K562 (cell line): Measurements from ENCODE around the gene PTPRM. TPM values are rescaled to one million over a fixed set of nuclear protein-coding genes. Genes with fewer than 3 reads are reported as not detected.

Experiments used
- ATAC-seq: fragments of 200-7000 bp; cut with Tn5 transposase; 3 replicates; pipeline ENCODE4 v1.9.1; 2020; ENCODE audit warnings: moderate library complexity
- BruUV-seq: library from RNA; stranded (reverse); fragments of 400-500 nt; replicated peaks from 2 replicates; lab custom pipeline; 2021; lab: Mats Ljungman, UMichigan
- CTCF ChIA-PET: fragments of 300-600 bp; formaldehyde crosslinking; extraction: SDS; loops from one replicate; lab custom pipeline; 2021; ENCODE audit warnings: low intra/inter-chr PET ratio; lab: Yijun Ruan, JAX
- POLR2A ChIA-PET: fragments of 300-600, 350-650 bp; sonication (Branson Sonifier 250); formaldehyde crosslinking; extraction: SDS; loops from one replicate; lab custom pipeline; 2021; ENCODE audit warnings: antibody characterized with exemption, inconsistent platforms; lab: Yijun Ruan, JAX
- DNase-seq, 4 experiments: peaks; one replicate each; pipeline versions ENCODE4 v3.0.0 to v3.0.0-alpha.2; 2011 to 2018; ENCODE audit warnings: low spot score in 3 of 4, mixed read lengths in 3 of 4; ENCODE audit errors: extremely low read depth in 1 of 4
- FAIRE-seq: peaks from 2 replicates; lab custom pipeline; 2011; peaks lifted over from hg19 to GRCh38; lab: Jason Lieb, UNC
- H2AFZ ChIP-seq: 2 replicates; pipeline ENCODE4 v1.6.0; 2011; ENCODE audit warnings: low read depth, low read length, control low read depth, inconsistent platforms
- H3K27ac ChIP-seq: fragments of 200-600 bp; 3 replicates; pipeline ENCODE4 v1.8.0; 2011; ENCODE audit warnings: low read depth, mild to moderate bottlenecking, control low read depth, inconsistent platforms, low read length, moderate library complexity, mixed read lengths; ENCODE audit errors: extremely low read depth
- H3K27me3 ChIP-seq, 2 experiments: fragments of 300-600 bp in 1 of 2; 2 replicates in 1 of 2; 3 replicates in 1 of 2; pipeline versions ENCODE4 v1.6.0 to v1.8.0; 2011; ENCODE audit warnings: inconsistent platforms in 2 of 2, low read length in 2 of 2, mild to moderate bottlenecking in 1 of 2, mixed read lengths in 1 of 2, moderate library complexity in 1 of 2; ENCODE audit not compliant: control insufficient read depth in 2 of 2, insufficient read depth in 2 of 2
- H3K36me3 ChIP-seq: fragments of 300-600 bp; 3 replicates; pipeline ENCODE4 v1.8.0; 2011; ENCODE audit warnings: mild to moderate bottlenecking, low read length, inconsistent platforms; ENCODE audit not compliant: control insufficient read depth, insufficient read depth
- H3K4me1 ChIP-seq, 2 experiments: fragments of 200-600 bp in 1 of 2; replicated peaks in 1 of 2; 2 replicates in 1 of 2; 3 replicates in 1 of 2; pipeline versions ENCODE4 v1.5.1 to v1.8.0; 2011; ENCODE audit warnings: inconsistent platforms in 2 of 2, low read length in 2 of 2, mild to moderate bottlenecking in 1 of 2, mixed read lengths in 1 of 2, moderate library complexity in 1 of 2; ENCODE audit not compliant: control insufficient read depth in 2 of 2, insufficient read depth in 2 of 2
- H3K4me2 ChIP-seq: 2 replicates; pipeline ENCODE4 v1.6.1; 2011; ENCODE audit warnings: low read length, control low read depth, inconsistent platforms, mixed read lengths; ENCODE audit not compliant: insufficient read depth
- H3K4me3 ChIP-seq: fragments of 200-600 bp; sonication (generic), shearing (Covaris generic); 2 replicates; pipeline ENCODE4 v1.5.1; 2016; ENCODE audit warnings: control low read depth, inconsistent platforms
- H3K79me2 ChIP-seq: fragments of 200-600 bp; 3 replicates; pipeline ENCODE4 v1.8.0; 2011; ENCODE audit warnings: low read length, inconsistent platforms; ENCODE audit not compliant: control insufficient read depth, insufficient read depth
- H3K9ac ChIP-seq, 2 experiments: 2 replicates each; pipeline versions ENCODE4 v1.6.0 to v1.6.1; 2011; ENCODE audit warnings: low read depth in 2 of 2, low read length in 2 of 2, control low read depth in 1 of 2, inconsistent platforms in 1 of 2, mild to moderate bottlenecking in 1 of 2, mixed read lengths in 1 of 2; ENCODE audit not compliant: insufficient read depth in 1 of 2
- H3K9me1 ChIP-seq: one replicate; pipeline ENCODE4 v1.6.0; 2011; ENCODE audit warnings: inconsistent platforms, mild to moderate bottlenecking, low read length, moderate library complexity; ENCODE audit not compliant: control insufficient read depth, insufficient read depth
- H3K9me3 ChIP-seq: replicated peaks from 2 replicates; pipeline ENCODE4 v1.5.1; 2011; ENCODE audit warnings: low read depth, low read length, inconsistent platforms; ENCODE audit not compliant: control insufficient read depth, insufficient read depth
- H4K20me1 ChIP-seq: replicated peaks from 2 replicates; pipeline ENCODE4 v1.6.1; 2011; ENCODE audit warnings: low read length, inconsistent platforms, mixed read lengths; ENCODE audit not compliant: control insufficient read depth, insufficient read depth
- HSF4 ChIP-seq: fragments of 250-450 bp; sonication (Bioruptor Pico); IDR thresholded peaks from 2 replicates; pipeline ENCODE4 v2.1.2; 2022; ENCODE audit warnings: mild to moderate bottlenecking, moderate library complexity, borderline replicate concordance
- SNAPC5 ChIP-seq: fragments of 250-450 bp; sonication (Bioruptor Pico); IDR thresholded peaks from 2 replicates; pipeline ENCODE4 v1.8.0; 2021; ENCODE audit warnings: moderate library complexity, mild to moderate bottlenecking, inconsistent platforms
- TBP ChIP-seq: optimal IDR thresholded peaks from 2 replicates; pipeline ENCODE3; 2011; ENCODE audit warnings: low read depth, low read length, improper control_type of control experiment
- TCF7L2 ChIP-seq: fragments of 150-350 bp; IDR thresholded peaks from 2 replicates; pipeline ENCODE4 v1.6.1; 2016; ENCODE audit warnings: low read depth, mild to moderate bottlenecking, low read length, moderate library complexity
- ZNF12 ChIP-seq: sonication (generic); formaldehyde crosslinking; IDR thresholded peaks from 2 replicates; pipeline ENCODE4 v1.4.0; 2020; ENCODE audit warnings: mild to moderate bottlenecking, missing genetic modification reagents
- ZNF507 ChIP-seq: conservative IDR thresholded peaks from 2 replicates; pipeline ENCODE4 v1.6.1; 2017; ENCODE audit warnings: missing genetic modification characterization, missing compliant biosample characterization
- WGBS: fragments of 100-300 bp; shearing (Covaris generic); methylation state at CpG from one replicate; pipeline ENCODE4 v1.1.6; 2016; ENCODE audit warnings: low coverage, mixed read lengths; ENCODE audit not compliant: insufficient coverage; ENCODE audit errors: missing lambda C conversion rate; 5-methylcytosine and 5-hydroxymethylcytosine counted together
- in situ Hi-C: fragments of 300-500 bp; cut with MboI; formaldehyde crosslinking; loops from 4 replicates; pipeline ENCODE4 v1.15.0; 2018; ENCODE audit warnings: inconsistent platforms, mixed read lengths
- intact Hi-C: fragments of 100-400 bp; cut with micrococcal nuclease; formaldehyde crosslinking; loops from 2 replicates; pipeline ENCODE4 v1.14.2; 2022
- polyA plus RNA-seq, 8 experiments: library from polyadenylated mRNA; depleted of rRNA in 4 of 8; stranded (reverse) in 5 of 8; unstranded in 3 of 8; fragments of >200 nt; fragmentation: Nextera tagmentation in 2 of 8; fragmentation: Illumina TruSeq in 1 of 8; extraction: Ambion mirVana in 2 of 8; extraction: Trizol in 1 of 8; gene quantifications; 2 replicates each; pipeline versions ENCODE4 v1.2.1 to v1.2.3, GENCODE V29; 2011 to 2014; ENCODE audit warnings: inconsistent platforms in 1 of 8, missing spikeins in 1 of 8
- total RNA-seq, 7 experiments: library from RNA; depleted of rRNA in 6 of 7; stranded (reverse); fragments of >200 nt in 6 of 7; fragmentation: Illumina TruSeq in 2 of 7; extraction: Trizol in 2 of 7; gene quantifications; 2 replicates each; pipeline versions ENCODE4 v1.2.1 to v1.2.3, GENCODE V29; 2011 to 2021; ENCODE audit warnings: low replicate concordance in 1 of 7
- TF ChIP-seq, protein P1 (sequence below): fragments of 450-650 bp; formaldehyde crosslinking; IDR thresholded peaks from 2 replicates; pipeline ENCODE4 v1.4.0; 2022; ENCODE audit warnings: missing genetic modification characterization

The PTPRM gene
- total and polyA plus RNA-seq, 9 of the 15 experiments (the other 6 are each of a cell fraction or from before 2014, with no cell fraction given) = 0.03 to 0.16 (median 0.08) TPM; not detected in 3

DNA sequence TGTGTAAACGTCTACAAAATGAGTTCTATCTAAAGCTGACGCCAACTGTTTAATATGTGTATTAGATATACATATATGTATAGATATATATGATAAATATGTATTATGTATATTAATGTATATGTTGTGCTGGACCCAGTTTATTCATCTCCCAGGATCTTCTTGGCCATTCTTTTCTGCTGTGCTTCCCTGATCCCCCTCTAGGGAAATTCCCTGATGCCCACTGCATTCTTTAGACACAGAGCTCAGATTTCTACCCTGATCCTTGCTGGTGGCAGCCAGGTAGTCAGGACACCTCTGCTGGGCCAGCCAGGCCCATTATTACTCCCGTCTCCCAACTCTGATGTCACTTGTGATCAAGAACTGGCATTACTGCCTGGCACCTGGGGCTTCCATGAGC is 292.0 kb downstream of the PTPRM start:
- no peak for FAIRE-seq
- H3K4me1 ChIP-seq = no peaks in the 10 kb centered on the region
- H3K4me2 ChIP-seq = no peak overlapping the region
- TF ChIP-seq ZNF507 (tag) (no peak), HSF4 (no peak), TCF7L2 (no peak), SNAPC5 (no peak), ZNF12 (no peak), TBP (no peak)
- TF ChIP-seq, protein P1, sequence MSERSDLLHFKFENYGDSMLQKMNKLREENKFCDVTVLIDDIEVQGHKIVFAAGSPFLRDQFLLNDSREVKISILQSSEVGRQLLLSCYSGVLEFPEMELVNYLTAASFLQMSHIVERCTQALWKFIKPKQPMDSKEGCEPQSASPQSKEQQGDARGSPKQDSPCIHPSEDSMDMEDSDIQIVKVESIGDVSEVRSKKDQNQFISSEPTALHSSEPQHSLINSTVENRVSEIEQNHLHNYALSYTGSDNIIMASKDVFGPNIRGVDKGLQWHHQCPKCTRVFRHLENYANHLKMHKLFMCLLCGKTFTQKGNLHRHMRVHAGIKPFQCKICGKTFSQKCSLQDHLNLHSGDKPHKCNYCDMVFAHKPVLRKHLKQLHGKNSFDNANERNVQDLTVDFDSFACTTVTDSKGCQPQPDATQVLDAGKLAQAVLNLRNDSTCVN = no peak
- H3K9ac ChIP-seq = no peak overlapping the region
- in situ Hi-C loops (no loop called here), intact Hi-C loops (no loop called here)
- H3K9me3 ChIP-seq = no peaks in the 10 kb centered on the region
- no peaks in the 10 kb centered on the region for H3K79me2 ChIP-seq
- CTCF ChIA-PET = no interaction called here
- 1% methylated on average over 3 of the region's 3 CpGs for WGBS
- no TSS peak for BruUV-seq
- no peaks in the 10 kb centered on the region for H3K27me3 ChIP-seq
- no peak overlapping the region for H3K27ac ChIP-seq
- no peak overlapping the region for H3K4me3 ChIP-seq
- H4K20me1 ChIP-seq = no peaks in the 10 kb centered on the region
- POLR2A ChIA-PET = no interaction called here
- DNase-seq = no peak
- no peak for ATAC-seq
- no peaks in the 10 kb centered on the region for H3K9me1 ChIP-seq
- H2AFZ ChIP-seq = no peak overlapping the region
- H3K36me3 ChIP-seq = no peaks in the 10 kb centered on the region
